ENCODE data around the gene FOXO6.

Gene FOXO6

DNA sequence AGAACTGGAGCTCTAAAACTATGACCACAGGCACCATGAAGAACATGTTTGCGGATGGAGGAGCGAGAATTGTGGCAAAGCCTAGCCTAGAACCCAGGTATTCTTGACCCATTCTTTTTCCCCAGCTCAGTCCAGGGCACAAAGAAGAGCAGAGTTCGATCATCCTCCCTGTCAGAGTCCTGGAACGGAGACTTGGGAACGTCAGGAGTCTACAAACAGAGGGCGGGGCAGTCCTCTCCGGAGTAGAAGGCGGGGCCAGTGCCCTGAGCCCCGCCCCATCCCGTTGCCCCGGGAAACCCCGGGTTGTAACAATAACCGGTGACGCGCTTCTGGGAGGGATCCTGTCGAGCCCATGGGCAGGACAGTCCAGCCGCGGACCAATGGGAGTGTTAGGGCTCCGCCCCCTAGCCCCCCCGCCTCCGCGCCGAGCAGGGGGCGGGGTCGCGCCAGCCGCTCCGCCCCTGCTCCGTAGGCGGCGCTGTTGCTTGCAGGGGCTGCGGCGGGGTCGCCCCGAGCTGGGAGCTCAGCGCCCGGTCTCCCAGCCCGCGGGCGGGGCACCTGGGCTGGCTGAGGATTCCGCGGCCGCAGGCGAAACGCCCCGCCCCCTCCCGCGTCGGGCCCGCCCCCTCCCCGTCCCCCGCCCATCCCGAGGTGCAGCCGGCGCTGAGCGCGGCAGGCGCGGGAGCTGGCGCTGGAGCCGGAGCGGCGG lies at the start of gene FOXO6:
FOXO6 (plus strand) TSS at position 649 of the 709 bp plus-strand sequence.
- peak; percentile 90 for DNase-seq

DNA sequence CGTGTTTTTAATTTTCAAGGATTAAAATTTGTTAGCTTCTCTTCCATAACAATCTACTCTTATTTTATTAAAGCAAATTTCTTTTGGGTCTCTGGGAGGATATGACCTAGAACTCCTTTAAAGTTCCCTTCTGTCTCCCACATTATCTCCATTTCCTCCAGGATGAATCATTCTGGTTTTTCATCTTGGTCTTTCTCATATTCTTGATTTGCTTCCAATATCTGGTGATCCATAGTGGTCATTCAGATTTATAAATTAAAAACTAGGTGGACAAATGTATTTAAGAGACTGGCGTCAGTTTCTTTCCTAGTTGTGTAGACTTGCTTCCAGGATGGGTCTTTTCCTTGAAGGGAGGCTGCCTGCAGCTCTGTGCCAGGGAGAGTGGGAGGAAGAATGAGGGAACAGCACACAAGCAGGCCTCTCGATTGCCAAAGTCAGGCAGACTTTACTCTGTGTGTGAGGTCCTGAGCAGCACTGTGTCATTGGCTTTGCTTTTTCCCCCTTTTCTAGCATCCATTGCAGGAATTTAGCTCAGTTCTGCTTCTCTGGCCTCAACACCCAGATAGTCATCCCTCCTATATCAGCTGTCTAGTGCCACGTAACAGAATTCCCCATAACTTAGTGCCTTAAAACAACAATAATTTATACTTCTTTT lies 48.1 kb upstream of the FOXO6 start:
- DNase-seq, result no peak

DNA sequence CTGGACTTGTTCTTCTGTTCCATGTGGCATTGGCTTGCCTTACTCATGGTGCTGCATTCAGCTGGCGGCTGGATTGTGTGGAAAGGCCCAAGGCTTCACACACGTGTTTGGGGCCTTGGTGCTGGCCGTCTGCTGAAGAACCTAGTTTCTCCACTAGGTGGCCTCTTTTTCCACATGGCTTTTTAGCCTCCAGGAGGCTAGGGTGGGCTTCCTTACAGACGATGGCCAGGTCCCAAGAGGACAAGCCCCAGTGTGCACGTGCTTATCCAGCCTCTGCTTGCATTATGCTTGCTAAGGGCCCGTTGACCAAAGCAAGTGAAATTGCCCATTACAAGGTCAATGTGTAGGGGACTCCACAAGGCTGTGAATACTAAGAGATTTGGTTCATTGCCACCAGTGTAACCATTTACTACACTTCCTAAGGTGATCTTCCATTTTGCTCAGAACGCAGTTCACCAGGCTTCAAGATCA lies 47.5 kb upstream of the FOXO6 start:
- DNase-seq, result no peak

DNA sequence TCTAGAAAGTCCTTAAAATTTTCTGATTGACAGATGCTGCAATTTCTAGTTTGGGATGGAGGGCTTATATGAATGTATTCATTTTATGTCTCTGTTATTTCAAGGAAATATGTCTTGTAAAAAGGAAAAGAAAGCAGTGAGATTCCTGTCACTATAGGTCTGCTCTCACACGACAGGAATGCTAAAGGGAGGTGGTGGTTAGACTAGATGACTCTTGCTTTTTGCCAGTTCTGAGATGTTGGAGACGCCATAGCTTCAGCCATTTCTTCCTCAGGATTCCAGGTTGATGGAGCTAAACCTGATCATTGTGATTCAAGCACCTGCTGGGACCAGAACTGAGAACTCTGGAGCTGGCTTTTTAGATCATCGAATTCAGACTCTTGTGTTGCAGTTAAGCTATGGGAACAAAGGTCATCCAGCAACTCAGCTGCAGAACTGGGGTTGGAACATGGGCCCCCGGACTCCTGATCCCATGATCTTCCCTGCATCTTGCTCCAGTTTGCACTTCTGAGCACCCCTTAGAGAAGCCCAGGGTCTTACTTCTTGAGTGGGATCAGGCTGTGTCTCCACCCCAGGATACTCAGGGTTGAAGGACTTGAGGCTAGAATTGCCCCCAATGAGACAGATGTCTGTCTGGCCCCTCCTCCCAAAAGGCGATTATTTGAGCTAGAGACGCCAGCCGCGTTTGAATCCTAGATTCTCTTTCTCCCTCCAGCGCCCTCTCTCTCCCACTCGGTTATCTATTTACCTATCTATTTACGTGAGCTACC lies 46.7 kb upstream of the FOXO6 start:
- no peak for DNase-seq

DNA sequence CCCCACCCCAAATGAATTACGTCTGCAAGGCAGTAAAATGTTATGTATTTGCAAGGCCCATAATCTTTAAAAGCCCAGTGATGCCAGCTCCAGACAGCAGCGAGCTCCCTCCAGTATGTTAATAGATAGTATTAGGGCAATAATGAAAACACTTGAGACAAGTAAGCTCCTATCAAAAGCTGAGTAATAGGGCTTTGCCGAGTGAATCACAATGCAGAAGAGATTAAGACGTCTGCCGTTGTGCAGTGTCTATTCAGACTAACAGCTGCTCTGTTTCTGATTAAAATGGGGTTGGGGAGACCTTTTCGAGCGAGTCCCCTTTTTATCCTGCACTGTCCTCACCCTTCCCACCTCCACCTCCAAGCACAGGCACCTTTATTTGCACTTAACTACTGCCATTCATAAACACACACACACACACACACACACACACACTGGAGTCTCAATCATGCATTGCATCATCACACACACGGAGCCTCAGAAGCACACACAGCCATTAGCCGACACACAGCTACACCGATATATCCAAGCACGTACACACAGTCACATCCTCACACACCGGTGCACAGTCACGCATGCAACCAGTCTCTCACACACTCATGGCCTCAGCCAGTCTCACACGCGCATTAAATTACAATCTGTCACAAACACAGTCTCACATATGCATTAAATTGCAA lies 46.0 kb upstream of the FOXO6 start:
- no peak for DNase-seq

DNA sequence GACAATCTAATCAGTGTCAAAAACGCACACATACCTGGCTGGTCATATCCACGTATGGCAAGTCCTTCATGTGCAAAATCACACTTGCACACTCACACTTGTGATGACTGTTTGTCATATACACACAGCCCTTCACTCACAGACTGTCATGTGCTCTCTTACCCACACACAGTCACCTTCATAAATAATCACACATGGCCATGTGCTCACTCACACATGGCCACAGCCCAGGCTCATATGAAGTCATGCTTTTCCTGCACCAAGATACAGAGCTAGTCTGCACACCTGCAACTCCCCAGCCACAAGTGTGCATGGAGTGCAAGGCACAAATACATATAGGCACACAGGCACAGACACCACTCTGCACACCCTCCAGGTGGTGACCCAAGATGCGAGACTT lies 45.4 kb upstream of the FOXO6 start:
- DNase-seq, result no peak

DNA sequence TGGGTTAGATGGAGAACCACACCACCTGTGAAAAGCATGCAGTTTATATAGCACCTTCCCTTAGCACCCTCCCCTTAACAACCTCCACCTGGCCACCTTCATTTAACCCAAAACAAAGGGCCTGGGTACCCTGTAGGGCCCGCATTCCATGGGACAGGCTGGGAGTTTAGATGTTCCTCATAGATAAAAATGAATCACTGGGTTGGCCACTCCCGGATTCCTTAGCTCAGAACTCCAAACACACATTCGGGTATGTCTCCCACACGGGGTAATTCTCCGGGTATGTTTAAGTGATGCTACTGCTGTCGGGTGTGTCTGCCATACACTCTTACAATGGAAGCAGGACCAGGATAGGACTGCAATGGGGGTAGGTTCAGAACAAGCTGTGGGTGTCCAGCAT lies 43.9 kb upstream of the FOXO6 start:
- no peak for DNase-seq

DNA sequence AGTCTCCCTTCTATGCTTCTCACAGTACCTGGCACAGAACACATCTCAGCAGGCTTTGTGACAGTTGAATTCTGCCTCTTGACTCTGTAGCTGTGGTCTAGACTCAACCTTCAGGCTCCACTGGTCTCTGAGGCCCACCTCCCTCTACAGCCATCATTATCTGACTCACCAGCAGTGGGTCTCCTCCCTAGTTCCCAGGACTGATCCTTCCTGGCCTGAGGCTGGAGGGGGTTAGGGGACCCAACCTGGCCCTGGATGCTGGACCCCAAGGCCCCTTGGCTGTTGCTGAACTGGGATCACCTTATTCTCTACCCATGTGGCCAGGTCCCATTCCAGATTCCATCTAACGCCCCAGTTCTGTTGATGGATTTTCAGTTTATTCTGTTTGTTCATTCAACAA lies 43.1 kb upstream of the FOXO6 start:
- no peak for DNase-seq

DNA sequence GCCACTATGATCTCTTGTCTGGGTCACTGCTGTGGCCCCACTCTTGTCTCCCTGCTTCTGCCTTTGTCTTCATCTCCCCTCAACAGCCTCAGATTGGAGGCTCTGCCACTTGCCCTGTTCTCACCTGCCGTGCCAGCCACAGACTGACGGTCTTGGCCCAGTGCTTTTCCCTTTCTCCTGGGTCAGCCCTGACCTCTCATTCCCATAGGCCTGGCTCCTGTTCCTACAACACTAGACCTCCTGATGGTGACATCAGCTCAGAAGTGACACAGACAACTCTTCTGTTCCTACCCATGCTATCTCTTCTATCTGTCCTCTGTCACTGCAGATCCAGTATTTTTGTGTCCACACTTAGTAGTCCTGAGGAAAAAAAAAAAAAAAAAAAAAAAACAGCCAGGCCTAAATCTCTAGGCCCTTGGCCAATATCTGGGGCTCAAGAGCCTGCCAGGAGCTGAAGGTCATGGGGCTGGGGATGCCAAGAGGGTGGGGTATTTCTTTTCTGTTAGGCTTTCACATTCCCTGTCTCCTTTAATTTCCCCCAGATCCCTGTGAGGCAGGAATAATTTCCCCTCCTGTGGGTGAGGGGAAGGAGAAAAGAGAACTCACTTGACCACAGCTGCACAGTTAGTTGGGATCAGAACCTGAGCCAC lies 42.0 kb upstream of the FOXO6 start:
- no peak for DNase-seq

DNA sequence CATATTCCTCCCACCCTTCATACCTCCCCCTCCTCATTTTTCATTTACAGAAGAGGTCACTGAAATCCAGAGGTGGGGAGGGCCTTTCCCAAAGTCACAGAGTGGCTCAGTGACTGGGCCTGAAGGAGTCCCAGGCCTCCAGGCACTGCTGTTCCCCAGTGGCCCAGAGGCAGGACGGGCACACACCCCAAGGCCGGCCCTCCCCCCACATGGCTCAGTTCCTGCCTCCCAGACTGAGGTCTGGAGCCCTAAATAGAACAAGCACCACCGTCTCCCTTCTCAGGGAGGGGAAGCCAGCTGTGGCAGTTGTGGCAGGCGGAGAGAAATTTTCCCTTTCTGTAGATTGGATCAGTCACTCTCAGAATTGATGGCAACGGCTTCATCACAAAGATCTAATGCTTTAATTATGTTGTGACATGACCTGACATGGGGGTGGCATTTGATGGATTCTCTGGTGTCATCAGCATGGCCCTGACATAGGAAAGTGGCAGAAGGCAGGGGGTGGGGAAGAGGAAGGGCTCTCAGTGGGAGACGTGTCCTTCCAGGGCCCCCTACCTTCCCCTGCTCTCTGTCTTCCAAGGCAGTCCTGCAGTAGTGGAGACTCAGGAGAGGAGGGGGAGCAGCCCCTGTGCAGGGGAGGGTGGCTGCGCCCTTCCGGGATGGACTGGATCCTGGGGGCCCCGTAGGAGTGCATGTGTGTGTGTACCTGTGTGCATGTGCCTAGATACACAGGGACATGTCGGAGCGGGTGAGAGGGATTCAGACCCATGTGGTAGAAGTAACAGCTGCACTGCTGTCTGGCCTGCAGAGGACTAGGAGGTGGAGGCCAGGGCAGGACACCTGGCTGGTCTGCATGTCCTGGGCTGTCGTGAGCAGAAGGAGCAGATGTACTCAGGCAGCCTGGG lies 41.2 kb upstream of the FOXO6 start:
- no peak for DNase-seq

DNA sequence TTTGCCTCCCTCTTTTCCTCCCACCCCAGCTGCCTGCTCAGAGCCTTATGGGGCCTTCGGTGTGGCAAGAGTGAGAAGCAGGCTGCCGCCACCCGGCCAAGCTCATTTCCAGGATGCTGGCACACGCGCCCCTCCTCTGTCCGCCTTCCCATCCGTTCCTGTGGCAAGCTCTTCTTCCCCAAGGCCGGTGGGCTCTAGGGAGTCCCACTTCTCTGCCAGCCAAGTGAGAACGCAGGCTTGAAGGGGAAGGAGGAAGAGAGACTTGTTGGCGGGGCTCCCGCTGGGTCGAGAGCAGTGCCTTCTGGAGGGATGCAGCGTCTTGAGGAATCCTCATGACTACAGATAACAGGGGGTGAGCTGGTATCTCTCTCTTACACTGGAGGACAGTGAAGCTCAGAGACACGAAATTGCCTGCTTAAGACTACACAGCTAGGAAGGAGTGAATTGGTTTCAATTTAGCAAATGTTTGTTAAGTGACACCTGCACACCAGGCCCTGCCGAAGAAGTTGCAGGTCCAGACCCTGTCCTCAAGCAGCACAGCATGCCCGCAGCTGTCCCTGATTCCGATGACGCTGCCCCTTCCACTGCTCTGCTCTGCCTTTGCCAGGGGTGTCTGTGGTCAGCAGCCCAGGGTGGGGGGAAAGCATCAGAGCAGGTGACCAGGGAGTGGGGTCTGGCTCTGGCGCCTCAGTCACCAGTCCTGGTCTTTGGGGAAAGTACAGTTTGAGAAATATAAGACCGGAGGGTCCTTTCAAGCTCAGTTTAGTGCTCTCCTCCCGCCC lies 40.1 kb upstream of the FOXO6 start:
- DNase-seq, result no peak

DNA sequence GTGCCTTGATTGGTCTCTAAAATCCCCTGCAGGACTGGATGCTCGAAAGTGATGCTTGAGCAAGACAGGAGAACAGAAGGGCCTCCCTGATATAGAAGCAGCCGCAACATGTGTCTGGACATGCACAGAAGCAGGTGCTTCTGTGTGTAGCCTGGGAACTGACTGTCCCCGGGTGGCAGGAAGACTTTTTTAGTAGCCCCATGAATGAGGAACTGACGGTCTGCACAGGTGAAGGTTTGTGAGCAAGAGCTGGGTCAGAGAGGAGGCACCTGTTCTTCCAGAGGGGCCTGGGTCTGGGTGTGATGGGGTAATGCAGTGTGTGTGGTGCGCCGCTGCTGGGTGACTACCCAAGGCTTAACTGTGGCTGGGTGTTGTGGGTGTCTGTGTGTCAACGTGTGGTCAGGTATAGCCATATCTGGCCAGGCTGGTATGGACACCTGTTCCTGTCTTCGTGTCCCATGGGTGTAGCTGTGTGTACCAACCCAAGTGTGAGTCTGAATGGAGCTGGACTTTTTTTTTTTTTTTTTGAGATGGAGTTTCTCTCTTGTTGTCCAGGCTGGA lies 39.1 kb upstream of the FOXO6 start:
- DNase-seq, result no peak

DNA sequence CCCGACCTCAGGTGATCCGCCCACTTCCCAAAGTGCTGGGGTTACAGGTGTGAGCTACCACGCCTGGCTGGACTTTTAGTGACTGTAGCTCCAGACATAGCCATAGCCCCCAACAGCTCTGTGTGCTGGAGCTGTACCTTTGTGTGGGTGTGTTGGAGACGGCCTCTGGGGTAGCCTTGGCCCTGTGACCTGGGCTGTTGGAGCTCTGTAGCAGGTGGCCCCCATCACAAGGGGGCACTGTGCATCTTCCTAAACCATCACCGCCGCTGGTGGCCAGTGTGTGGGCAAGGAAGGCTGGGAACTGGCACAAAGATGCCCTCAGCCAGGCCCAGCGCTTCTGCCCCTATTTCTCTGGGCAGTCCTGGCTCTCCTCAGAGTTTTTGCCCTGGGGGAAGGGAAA lies 38.4 kb upstream of the FOXO6 start:
- no peak for DNase-seq

DNA sequence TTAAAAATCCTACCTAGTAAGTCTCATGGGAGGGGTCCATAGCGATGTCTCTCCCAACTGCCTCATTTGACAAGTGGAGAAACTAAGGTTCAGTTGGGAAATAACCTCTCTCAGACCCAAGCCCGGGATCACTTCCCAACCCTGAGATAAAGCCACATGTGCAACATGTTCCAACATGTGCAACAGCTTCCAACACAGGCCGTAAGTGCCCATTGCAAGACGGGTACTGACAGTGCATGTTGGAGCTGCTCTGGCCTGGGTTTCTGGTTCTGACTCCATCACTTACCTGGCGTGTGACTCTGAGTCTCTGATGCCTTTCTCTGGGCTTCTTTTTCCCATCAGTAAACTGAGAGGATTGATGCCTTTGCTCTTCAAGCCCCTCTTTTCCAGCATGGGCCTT lies 38.0 kb upstream of the FOXO6 start:
- no peak for DNase-seq

DNA sequence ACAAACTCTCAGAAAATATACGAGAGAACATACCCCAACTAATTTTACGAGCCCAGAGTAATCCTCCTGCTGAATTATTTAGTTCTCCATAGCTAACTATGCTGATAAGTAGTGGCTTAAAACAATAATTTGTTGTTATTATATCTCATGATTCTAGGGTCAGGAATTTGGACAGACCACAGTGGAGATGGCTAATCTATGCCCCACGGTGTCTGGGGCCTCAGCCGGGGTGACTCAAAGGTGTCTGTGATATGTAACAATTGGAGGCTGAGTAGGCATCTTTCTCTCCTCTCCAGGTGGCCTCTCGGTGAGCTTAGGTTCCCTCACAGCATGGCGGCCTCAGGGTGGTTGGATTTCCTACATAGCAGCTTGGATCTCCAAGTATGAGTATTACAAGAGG lies 35.4 kb upstream of the FOXO6 start:
- DNase-seq, result no peak

DNA sequence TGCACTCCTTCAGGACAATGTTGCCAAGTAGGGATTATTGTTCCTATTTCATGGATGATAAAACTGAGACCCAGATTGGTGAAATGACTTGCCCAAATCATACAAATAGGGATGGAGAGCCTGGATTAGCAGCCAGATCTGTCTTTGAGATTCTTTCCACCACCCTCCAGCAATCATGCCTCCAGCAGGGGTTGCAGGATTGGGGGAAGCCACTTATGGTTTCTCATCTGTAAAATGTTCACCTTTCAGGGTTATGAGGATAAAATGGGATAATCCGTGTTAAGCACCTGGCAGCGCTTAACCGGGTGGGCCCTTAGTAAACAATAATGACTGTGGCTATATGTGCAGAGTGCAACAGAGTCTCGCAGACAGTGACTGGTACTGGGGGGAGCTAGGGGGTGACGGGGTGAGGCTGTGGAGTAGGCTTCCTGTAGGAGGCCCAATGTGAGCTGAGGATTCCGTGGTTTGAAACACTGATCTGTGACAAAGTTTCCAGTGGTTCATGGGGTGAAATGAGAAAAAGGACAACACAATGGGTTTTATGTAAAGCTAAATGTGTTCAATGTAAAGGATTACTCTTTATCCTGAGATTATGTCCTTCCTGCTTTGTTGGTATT lies 33.7 kb upstream of the FOXO6 start:
- DNase-seq, result no peak

DNA sequence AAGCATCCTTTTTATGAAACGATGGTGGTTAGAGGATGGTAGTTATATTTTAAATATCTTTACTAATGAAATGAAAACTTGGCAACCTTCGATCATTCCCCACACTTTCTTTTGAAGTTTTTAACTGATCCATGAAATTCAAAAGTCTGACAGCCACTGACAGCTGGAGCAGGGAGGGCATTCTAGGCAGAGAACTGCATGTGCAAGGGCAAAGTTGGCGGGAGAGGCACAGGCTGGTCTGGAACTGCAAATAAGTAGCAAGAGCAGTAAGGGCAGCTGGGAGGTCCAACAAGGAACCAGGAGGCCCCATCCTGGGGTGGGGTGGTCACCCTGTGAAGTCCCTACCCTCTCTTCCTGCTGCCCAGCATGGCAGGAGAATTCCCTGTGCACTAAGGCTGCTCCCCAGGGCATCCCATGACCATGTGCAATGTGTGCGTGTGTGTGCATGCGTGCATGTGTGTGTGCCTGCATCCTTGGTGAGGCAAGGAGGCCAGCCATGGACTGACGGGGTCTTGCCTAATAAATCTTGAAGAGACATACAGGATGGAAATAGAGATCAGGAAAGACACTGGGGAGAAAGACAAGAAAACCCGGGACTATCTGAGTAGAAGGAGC lies 33.1 kb upstream of the FOXO6 start:
- no peak for DNase-seq

DNA sequence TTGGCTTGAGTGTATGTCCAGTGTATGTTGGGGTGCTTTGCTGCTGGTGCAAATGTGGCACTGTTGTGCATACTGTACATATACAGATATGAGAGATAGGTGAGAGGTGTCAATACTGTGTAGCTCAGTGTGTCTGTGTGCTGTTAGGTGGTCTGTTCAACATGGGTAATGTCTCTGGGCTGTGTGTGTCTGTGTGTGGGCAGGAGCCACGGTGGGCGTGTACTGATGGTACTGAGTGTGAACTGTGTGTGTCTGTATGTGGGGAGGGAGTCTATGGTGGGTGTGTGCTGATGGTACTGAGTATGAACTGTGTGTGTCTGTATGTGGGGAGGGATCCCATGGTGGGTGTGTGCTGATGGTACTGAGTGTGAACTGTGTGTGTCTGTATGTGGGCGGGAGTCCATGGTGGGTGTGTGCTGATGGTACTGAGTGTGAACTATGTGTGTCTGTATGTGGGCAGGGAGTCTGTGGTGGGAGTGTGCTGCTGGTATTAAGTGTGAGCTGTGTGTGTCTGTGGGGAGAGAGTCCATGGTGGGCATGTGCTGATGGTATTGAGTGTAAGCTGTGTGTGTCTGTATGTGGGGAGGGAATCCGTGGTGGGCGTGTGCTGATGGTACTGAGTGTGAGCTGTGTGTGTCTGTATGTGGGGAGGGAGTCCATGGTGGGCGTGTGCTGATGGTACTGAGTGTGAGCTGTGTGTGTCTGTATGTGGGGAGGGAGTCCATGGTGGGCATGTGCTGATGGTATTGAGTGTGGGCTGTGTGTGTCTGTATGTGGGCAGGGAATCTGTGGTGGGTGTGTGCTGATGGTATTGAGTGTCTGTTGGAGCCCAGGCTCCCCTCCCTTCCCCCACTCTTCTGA lies 32.2 kb upstream of the FOXO6 start:
- DNase-seq, result no peak
